K562 (cell line): ENCODE measurements around the gene IL13. TPM values are rescaled to one million over a fixed set of nuclear protein-coding genes. Genes with fewer than 3 reads are reported as not detected.

ENCODE experiments used
- CBX5 ChIP-seq: IDR thresholded peaks from 2 replicates; pipeline ENCODE4 v1.6.1; 2014; ENCODE audit warnings: low read depth, borderline replicate concordance
- GTF2A2 ChIP-seq: IDR thresholded peaks from 2 replicates; pipeline ENCODE4 v1.6.1; 2016; ENCODE audit warnings: mild to moderate bottlenecking, missing genetic modification characterization, missing compliant biosample characterization
- HLTF ChIP-seq: fragments of 450-650 bp; IDR thresholded peaks from 2 replicates; pipeline ENCODE4 v1.6.1; 2016
- MECOM ChIP-seq: fragments of 250-450 bp; sonication (Bioruptor Pico); IDR thresholded peaks from 2 replicates; pipeline ENCODE4 v1.8.0; 2022; ENCODE audit warnings: inconsistent platforms
- NELFE ChIP-seq: IDR thresholded peaks from 2 replicates; pipeline ENCODE4 v1.6.1; 2011; ENCODE audit warnings: mild to moderate bottlenecking; ENCODE audit not compliant: insufficient read depth, insufficient read length
- POLR2A ChIP-seq: fragments of 450-650 bp; conservative IDR thresholded peaks from 2 replicates; pipeline ENCODE4 v1.6.1; 2016
- POLR2AphosphoS5 ChIP-seq: IDR thresholded peaks from 2 replicates; pipeline ENCODE4 v1.6.1; 2011; ENCODE audit warnings: mild to moderate bottlenecking, low read depth, low read length, moderate library complexity; ENCODE audit not compliant: control insufficient read depth, insufficient read depth
- TAL1 ChIP-seq: fragments of 450-650 bp; IDR thresholded peaks from 2 replicates; pipeline ENCODE4 v1.6.1; 2016; ENCODE audit warnings: mild to moderate bottlenecking
- TCF3 ChIP-seq: sonication (generic); formaldehyde crosslinking; IDR thresholded peaks from 2 replicates; pipeline ENCODE4 v1.4.0; 2020; ENCODE audit warnings: mild to moderate bottlenecking, missing genetic modification reagents
- TFAM ChIP-seq: fragments of 250-450 bp; sonication (Bioruptor Pico); conservative IDR thresholded peaks from 2 replicates; pipeline ENCODE4 v1.5.0; 2021; ENCODE audit warnings: mild to moderate bottlenecking, moderate library complexity
- ZNF668 ChIP-seq: fragments of 250-450 bp; sonication (Bioruptor Pico); IDR thresholded peaks from 2 replicates; pipeline ENCODE4 v1.8.0; 2022; ENCODE audit warnings: mild to moderate bottlenecking, inconsistent platforms
- ZZZ3 ChIP-seq: fragments of 450-650 bp; IDR thresholded peaks from 2 replicates; pipeline ENCODE4 v1.6.1; 2016; ENCODE audit warnings: antibody characterized with exemption, mild to moderate bottlenecking, moderate library complexity
- polyA plus RNA-seq, 8 experiments: library from polyadenylated mRNA; depleted of rRNA in 4 of 8; stranded (reverse) in 5 of 8; unstranded in 3 of 8; fragments of >200 nt; fragmentation: Nextera tagmentation in 2 of 8; fragmentation: Illumina TruSeq in 1 of 8; extraction: Ambion mirVana in 2 of 8; extraction: Trizol in 1 of 8; gene quantifications; 2 replicates each; pipeline versions ENCODE4 v1.2.1 to v1.2.3, GENCODE V29; 2011 to 2014; ENCODE audit warnings: inconsistent platforms in 1 of 8, missing spikeins in 1 of 8
- total RNA-seq, 7 experiments: library from RNA; depleted of rRNA in 6 of 7; stranded (reverse); fragments of >200 nt in 6 of 7; fragmentation: Illumina TruSeq in 2 of 7; extraction: Trizol in 2 of 7; gene quantifications; 2 replicates each; pipeline versions ENCODE4 v1.2.1 to v1.2.3, GENCODE V29; 2011 to 2021; ENCODE audit warnings: low replicate concordance in 1 of 7
- TF ChIP-seq, protein P1 (sequence below): fragments of 450-650 bp; IDR thresholded peaks from 2 replicates; pipeline ENCODE4 v1.6.1; 2014; ENCODE audit warnings: low read depth, mild to moderate bottlenecking, moderate library complexity, borderline replicate concordance
- TF ChIP-seq, protein P2 (sequence below): fragments of 450-650 bp; IDR thresholded peaks from 2 replicates; pipeline ENCODE4 v1.6.1; 2018; ENCODE audit not compliant: partially characterized antibody
- TF ChIP-seq, protein P3 (sequence below): conservative IDR thresholded peaks from 2 replicates; pipeline ENCODE4 v1.6.1; 2011; ENCODE audit warnings: low read depth, mild to moderate bottlenecking, low read length; ENCODE audit not compliant: control insufficient read depth
- TF ChIP-seq, protein P4 (sequence below): sonication (generic); formaldehyde crosslinking; IDR thresholded peaks from 2 replicates; pipeline ENCODE4 v1.8.0; 2022; ENCODE audit warnings: mild to moderate bottlenecking, missing genetic modification reagents

Gene IL13
- total and polyA plus RNA-seq, 9 of the 15 experiments (the other 6 are each of a cell fraction or from before 2014, with no cell fraction given): not detected

DNA sequence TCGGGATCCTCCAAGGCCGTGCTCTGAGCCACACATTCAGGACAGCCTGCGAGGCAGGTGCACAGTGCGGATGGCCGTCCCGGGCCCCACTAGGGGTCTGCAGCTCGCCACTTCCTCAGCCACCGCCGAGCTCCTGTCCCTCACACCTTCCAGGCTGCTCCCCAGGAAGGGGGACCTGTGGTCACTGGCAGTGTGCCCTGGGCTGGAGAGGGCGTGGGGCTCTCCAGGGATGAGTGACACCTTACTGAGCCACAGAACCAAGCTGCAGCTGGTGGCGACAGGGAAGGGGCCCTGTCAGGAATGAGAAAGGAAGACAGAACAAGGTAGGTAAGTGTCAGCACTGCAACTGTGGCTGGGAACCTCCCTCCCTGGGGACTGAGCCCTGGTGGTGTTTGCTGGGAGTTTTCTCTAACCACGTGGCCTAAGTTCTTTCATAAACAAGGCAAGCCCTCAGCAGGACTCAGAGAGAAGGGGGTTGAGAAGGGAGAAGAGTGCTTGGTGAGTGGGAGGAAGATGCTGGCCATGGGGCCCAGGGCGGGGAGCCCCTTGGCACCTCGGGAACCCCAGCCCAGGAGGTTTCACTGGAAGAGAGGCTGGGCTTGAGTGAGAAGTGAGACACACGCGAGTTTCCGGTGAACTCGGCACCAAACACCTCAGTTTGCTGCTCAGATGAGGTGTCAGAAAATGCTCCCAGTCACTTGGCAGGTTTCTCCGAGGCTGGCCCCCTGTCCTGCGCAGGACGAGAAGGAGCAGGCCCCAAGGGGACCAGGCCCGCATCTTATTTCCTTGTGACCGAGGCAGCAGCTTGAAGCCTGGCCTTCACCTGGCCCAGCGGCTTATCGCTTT is 5.2 kb downstream of the IL13 start (continued):
- TF ChIP-seq, protein P1, sequence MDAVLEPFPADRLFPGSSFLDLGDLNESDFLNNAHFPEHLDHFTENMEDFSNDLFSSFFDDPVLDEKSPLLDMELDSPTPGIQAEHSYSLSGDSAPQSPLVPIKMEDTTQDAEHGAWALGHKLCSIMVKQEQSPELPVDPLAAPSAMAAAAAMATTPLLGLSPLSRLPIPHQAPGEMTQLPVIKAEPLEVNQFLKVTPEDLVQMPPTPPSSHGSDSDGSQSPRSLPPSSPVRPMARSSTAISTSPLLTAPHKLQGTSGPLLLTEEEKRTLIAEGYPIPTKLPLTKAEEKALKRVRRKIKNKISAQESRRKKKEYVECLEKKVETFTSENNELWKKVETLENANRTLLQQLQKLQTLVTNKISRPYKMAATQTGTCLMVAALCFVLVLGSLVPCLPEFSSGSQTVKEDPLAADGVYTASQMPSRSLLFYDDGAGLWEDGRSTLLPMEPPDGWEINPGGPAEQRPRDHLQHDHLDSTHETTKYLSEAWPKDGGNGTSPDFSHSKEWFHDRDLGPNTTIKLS: no peak
- 0 out of 2 replicates have a peak, but pooled peaks have one; percentile 46 for TF ChIP-seq GTF2A2 (tag)
- 0 out of 2 replicates have a peak, but pooled peaks have one; percentile 38 for TF ChIP-seq POLR2A
- no peak for TF ChIP-seq NELFE
- no peak for TF ChIP-seq TCF3 (CRISPR knock-in tag)
- no peak; the same call in 1 of the 2 replicates for TF ChIP-seq MECOM
- TF ChIP-seq, protein P2, sequence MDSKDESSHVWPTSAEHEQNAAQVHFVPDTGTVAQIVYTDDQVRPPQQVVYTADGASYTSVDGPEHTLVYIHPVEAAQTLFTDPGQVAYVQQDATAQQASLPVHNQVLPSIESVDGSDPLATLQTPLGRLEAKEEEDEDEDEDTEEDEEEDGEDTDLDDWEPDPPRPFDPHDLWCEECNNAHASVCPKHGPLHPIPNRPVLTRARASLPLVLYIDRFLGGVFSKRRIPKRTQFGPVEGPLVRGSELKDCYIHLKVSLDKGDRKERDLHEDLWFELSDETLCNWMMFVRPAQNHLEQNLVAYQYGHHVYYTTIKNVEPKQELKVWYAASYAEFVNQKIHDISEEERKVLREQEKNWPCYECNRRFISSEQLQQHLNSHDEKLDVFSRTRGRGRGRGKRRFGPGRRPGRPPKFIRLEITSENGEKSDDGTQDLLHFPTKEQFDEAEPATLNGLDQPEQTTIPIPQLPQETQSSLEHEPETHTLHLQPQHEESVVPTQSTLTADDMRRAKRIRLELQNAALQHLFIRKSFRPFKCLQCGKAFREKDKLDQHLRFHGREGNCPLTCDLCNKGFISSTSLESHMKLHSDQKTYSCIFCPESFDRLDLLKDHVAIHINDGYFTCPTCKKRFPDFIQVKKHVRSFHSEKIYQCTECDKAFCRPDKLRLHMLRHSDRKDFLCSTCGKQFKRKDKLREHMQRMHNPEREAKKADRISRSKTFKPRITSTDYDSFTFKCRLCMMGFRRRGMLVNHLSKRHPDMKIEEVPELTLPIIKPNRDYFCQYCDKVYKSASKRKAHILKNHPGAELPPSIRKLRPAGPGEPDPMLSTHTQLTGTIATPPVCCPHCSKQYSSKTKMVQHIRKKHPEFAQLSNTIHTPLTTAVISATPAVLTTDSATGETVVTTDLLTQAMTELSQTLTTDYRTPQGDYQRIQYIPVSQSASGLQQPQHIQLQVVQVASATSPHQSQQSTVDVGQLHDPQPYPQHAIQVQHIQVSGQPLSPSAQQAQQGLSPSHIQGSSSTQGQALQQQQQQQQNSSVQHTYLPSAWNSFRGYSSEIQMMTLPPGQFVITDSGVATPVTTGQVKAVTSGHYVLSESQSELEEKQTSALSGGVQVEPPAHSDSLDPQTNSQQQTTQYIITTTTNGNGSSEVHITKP: no peak
- TF ChIP-seq ZNF668 (CRISPR knock-in tag): peak; percentile 41; the same call in 1 of the 2 replicates
- TF ChIP-seq HLTF: 0 out of 2 replicates have a peak, but pooled peaks have one; percentile 29
- TF ChIP-seq, protein P3, sequence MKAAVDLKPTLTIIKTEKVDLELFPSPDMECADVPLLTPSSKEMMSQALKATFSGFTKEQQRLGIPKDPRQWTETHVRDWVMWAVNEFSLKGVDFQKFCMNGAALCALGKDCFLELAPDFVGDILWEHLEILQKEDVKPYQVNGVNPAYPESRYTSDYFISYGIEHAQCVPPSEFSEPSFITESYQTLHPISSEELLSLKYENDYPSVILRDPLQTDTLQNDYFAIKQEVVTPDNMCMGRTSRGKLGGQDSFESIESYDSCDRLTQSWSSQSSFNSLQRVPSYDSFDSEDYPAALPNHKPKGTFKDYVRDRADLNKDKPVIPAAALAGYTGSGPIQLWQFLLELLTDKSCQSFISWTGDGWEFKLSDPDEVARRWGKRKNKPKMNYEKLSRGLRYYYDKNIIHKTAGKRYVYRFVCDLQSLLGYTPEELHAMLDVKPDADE: no peak
- no peak for TF ChIP-seq ZZZ3
- TF ChIP-seq TFAM (CRISPR knock-in tag): no peak
- TF ChIP-seq POLR2AphosphoS5: no peak; the same call in 1 of the 2 replicates
- no peak for TF ChIP-seq TAL1
- TF ChIP-seq, protein P4, sequence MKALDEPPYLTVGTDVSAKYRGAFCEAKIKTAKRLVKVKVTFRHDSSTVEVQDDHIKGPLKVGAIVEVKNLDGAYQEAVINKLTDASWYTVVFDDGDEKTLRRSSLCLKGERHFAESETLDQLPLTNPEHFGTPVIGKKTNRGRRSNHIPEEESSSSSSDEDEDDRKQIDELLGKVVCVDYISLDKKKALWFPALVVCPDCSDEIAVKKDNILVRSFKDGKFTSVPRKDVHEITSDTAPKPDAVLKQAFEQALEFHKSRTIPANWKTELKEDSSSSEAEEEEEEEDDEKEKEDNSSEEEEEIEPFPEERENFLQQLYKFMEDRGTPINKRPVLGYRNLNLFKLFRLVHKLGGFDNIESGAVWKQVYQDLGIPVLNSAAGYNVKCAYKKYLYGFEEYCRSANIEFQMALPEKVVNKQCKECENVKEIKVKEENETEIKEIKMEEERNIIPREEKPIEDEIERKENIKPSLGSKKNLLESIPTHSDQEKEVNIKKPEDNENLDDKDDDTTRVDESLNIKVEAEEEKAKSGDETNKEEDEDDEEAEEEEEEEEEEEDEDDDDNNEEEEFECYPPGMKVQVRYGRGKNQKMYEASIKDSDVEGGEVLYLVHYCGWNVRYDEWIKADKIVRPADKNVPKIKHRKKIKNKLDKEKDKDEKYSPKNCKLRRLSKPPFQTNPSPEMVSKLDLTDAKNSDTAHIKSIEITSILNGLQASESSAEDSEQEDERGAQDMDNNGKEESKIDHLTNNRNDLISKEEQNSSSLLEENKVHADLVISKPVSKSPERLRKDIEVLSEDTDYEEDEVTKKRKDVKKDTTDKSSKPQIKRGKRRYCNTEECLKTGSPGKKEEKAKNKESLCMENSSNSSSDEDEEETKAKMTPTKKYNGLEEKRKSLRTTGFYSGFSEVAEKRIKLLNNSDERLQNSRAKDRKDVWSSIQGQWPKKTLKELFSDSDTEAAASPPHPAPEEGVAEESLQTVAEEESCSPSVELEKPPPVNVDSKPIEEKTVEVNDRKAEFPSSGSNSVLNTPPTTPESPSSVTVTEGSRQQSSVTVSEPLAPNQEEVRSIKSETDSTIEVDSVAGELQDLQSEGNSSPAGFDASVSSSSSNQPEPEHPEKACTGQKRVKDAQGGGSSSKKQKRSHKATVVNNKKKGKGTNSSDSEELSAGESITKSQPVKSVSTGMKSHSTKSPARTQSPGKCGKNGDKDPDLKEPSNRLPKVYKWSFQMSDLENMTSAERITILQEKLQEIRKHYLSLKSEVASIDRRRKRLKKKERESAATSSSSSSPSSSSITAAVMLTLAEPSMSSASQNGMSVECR (CRISPR knock-in tag): 0 out of 2 replicates have a peak, but pooled peaks have one; percentile 24
- no peak for TF ChIP-seq CBX5
